SU-DHL-6 (cell line): ENCODE data around the gene GJB3.

ENCODE experiments used
- H2AFZ ChIP-seq: fragments of 200-600 bp; sonication (generic); 2 replicates; pipeline ENCODE4 v1.6.1; 2014; ENCODE audit warnings: low read depth, mild to moderate bottlenecking, moderate library complexity, mixed read lengths, antibody characterized with exemption, low read length; ENCODE audit not compliant: severe bottlenecking
- H3F3A ChIP-seq: fragments of 200-600 bp; shearing (Covaris generic); 2 replicates; pipeline ENCODE4 v1.6.0; 2016; ENCODE audit warnings: antibody characterized with exemption, mild to moderate bottlenecking; ENCODE audit not compliant: insufficient read depth
- H3K27ac ChIP-seq: fragments of 200-600 bp; sonication (generic); 2 replicates; pipeline ENCODE4 v1.5.1; 2016; ENCODE audit warnings: low read depth, mild to moderate bottlenecking, low read length, moderate library complexity, mixed read lengths
- H3K27me3 ChIP-seq: fragments of 200-600 bp; sonication (generic), shearing (Covaris generic); 2 replicates; pipeline ENCODE4 v1.6.0; 2014; ENCODE audit warnings: mild to moderate bottlenecking, low read length
- H3K36me3 ChIP-seq: fragments of 200-600 bp; sonication (generic); 2 replicates; pipeline ENCODE4 v1.6.1; 2014; ENCODE audit warnings: mild to moderate bottlenecking, low read length, mixed read lengths
- H3K4me2 ChIP-seq: fragments of 300-600, 200-600 bp; shearing (Covaris generic), sonication (generic); 2 replicates; pipeline ENCODE4 v1.6.0; 2014; ENCODE audit warnings: low read length, low read depth, mild to moderate bottlenecking; ENCODE audit not compliant: poor library complexity, severe bottlenecking
- H3K4me3 ChIP-seq: fragments of 200-600 bp; sonication (generic); 2 replicates; pipeline ENCODE4 v1.5.1; 2014; ENCODE audit warnings: antibody characterized with exemption, low read length, mild to moderate bottlenecking, mixed read lengths; ENCODE audit not compliant: insufficient read depth, poor library complexity, severe bottlenecking
- H3K79me2 ChIP-seq: fragments of 200-600 bp; sonication (generic); 2 replicates; pipeline ENCODE4 v1.6.1; 2014; ENCODE audit warnings: mild to moderate bottlenecking, low read length, moderate library complexity; ENCODE audit not compliant: insufficient read depth
- H3K9ac ChIP-seq: fragments of 200-600 bp; sonication (generic); 2 replicates; pipeline ENCODE4 v1.7.0; 2014; ENCODE audit warnings: mild to moderate bottlenecking, low read length
- H3K9me2 ChIP-seq: fragments of 200-600 bp; sonication (generic); replicated peaks from 2 replicates; pipeline ENCODE4 v1.6.1; 2014; ENCODE audit warnings: low read length; ENCODE audit not compliant: insufficient read depth
- H3K9me3 ChIP-seq: fragments of 200-600 bp; sonication (generic); 2 replicates; pipeline ENCODE4 v1.6.1; 2014; ENCODE audit warnings: low read length, mixed read lengths; ENCODE audit not compliant: insufficient read depth
- H4K20me1 ChIP-seq: fragments of 200-600 bp; sonication (generic); 2 replicates; pipeline ENCODE4 v1.6.1; 2014; ENCODE audit warnings: low read depth, mild to moderate bottlenecking, antibody characterized with exemption, low read length, moderate library complexity, mixed read lengths
- CTCF ChIP-seq: fragments of 200-600 bp; sonication (generic); IDR thresholded peaks from one replicate; pipeline ENCODE4 v1.5.1; 2017; ENCODE audit warnings: antibody characterized with exemption, mild to moderate bottlenecking, low read length, moderate library complexity; ENCODE audit not compliant: insufficient read depth, poor library complexity, severe bottlenecking
- EZH2phosphoT487 ChIP-seq: fragments of 200-600 bp; sonication (generic), shearing (Covaris generic); conservative IDR thresholded peaks from 2 replicates; pipeline ENCODE4 v1.6.1; 2018; ENCODE audit warnings: mild to moderate bottlenecking, antibody characterized with exemption, low read length, moderate library complexity, mixed read lengths

GJB3 gene

GRCh38 chr1:34790985-34791384 is 10.0 kb downstream of the GJB3 start:
- Histone ChIP-seq H3K79me2 (no peaks in the 10 kb centered on the region), H4K20me1 (no peaks in the 10 kb centered on the region), H2AFZ (no peak overlapping the region), H3K27ac (no peak overlapping the region), H3K36me3 (no peaks in the 10 kb centered on the region), H3K9ac (no peak overlapping the region), H3K4me2 (no peak overlapping the region), H3K9me2 (no peaks in the 10 kb centered on the region), H3K9me3 (no peaks in the 10 kb centered on the region), H3K4me3 (no peak overlapping the region), H3F3A (no peaks in the 10 kb centered on the region), H3K27me3 (no peaks in the 10 kb centered on the region)
- TF ChIP-seq EZH2phosphoT487 (no peak), CTCF (no peak)

GRCh38 chr1:34792424-34792823 is 11.4 kb downstream of the GJB3 start:
- no peaks in the 10 kb centered on the region for H3K27me3 ChIP-seq
- no peaks in the 10 kb centered on the region for H3K36me3 ChIP-seq
- no peak overlapping the region for H2AFZ ChIP-seq
- no peaks in the 10 kb centered on the region for H3K9me2 ChIP-seq
- no peaks in the 10 kb centered on the region for H3K9me3 ChIP-seq
- no peak overlapping the region for H3K4me2 ChIP-seq
- H3K27ac ChIP-seq: no peak overlapping the region
- no peaks in the 10 kb centered on the region for H3K79me2 ChIP-seq
- H3K9ac ChIP-seq: no peak overlapping the region
- H3F3A ChIP-seq: no peaks in the 10 kb centered on the region
- TF ChIP-seq EZH2phosphoT487 (no peak), CTCF (no peak)
- H4K20me1 ChIP-seq: no peaks in the 10 kb centered on the region
- H3K4me3 ChIP-seq: no peak overlapping the region

- Histone ChIP-seq H3K4me2 (no peak within 1 kb of the TSS), H3K9ac (no peak within 1 kb of the TSS), H3K36me3 (no peaks in the 10 kb centered on the region), H3F3A (no peaks in the 10 kb centered on the region), H3K9me3 (no peaks in the 10 kb centered on the region), H4K20me1 (no peaks in the 10 kb centered on the region), H3K9me2 (no peaks in the 10 kb centered on the region), H3K27me3 (no peaks in the 10 kb centered on the region), H3K27ac (no peak within 1 kb of the TSS), H2AFZ (no peak within 1 kb of the TSS), H3K79me2 (no peaks in the 10 kb centered on the region), H3K4me3 (no peak within 1 kb of the TSS)
- no peak for TF ChIP-seq EZH2phosphoT487
- no peak for TF ChIP-seq CTCF
These were observed 12.1 kb downstream of the GJB3 start, which contains the start of gene GJA4 for GRCh38 chr1:34792868-34793727. TSS of gene GJA4 (plus strand) at chr1:34792999. CDS start at chr1:34794214, 1,215 bp downstream.
